Liver (tissue), 9 donors: ENCODE results near the gene SP100. TPM values are rescaled to one million over a fixed set of nuclear protein-coding genes. Genes with fewer than 3 reads are reported as not detected.

Experiments
- DNase-seq: peaks from one replicate; pipeline ENCODE4 v3.0.0-alpha.2; 2017; ENCODE audit warnings: low spot score
- H3K27ac ChIP-seq, 2 donors: one replicate each; pipeline ENCODE4 v1.7.0; 2013; ENCODE audit warnings: inconsistent platforms in 2 of 2, low read length in 2 of 2, control low read depth in 1 of 2, low read depth in 1 of 2, mild to moderate bottlenecking in 1 of 2
- H3K27me3 ChIP-seq, 4 donors: one replicate each; pipeline versions ENCODE4 v1.6.1 to v1.7.0; 2013; ENCODE audit warnings: low read length in 3 of 4, inconsistent platforms in 1 of 4, mild to moderate bottlenecking in 1 of 4, moderate library complexity in 1 of 4; ENCODE audit not compliant: control insufficient read depth in 4 of 4, insufficient read depth in 4 of 4
- H3K36me3 ChIP-seq, 4 donors: one replicate each; pipeline versions ENCODE4 v1.6.1 to v1.7.0; 2013; ENCODE audit warnings: low read length in 3 of 4, mild to moderate bottlenecking in 3 of 4, low read depth in 1 of 4, moderate library complexity in 1 of 4; ENCODE audit not compliant: control insufficient read depth in 4 of 4, insufficient read depth in 3 of 4
- H3K4me1 ChIP-seq, 4 donors: one replicate each; pipeline versions ENCODE4 v1.6.1 to v1.7.0; 2013; ENCODE audit warnings: low read length in 3 of 4, mild to moderate bottlenecking in 3 of 4, moderate library complexity in 1 of 4; ENCODE audit not compliant: control insufficient read depth in 4 of 4, insufficient read depth in 4 of 4
- H3K4me3 ChIP-seq, 3 donors: one replicate each; pipeline versions ENCODE4 v1.6.1 to v1.7.0; 2013; ENCODE audit warnings: low read length in 3 of 3, control low read depth in 1 of 3, low read depth in 1 of 3, mild to moderate bottlenecking in 1 of 3
- H3K9ac ChIP-seq, 2 donors: one replicate each; pipeline ENCODE4 v1.7.0; 2013; ENCODE audit warnings: low read length in 2 of 2, mild to moderate bottlenecking in 2 of 2, moderate library complexity in 2 of 2, control low read depth in 1 of 2, low read depth in 1 of 2
- H3K9me3 ChIP-seq, 4 donors: one replicate each; pipeline versions ENCODE4 v1.6.1 to v1.7.0; 2013; ENCODE audit warnings: low read length in 3 of 4; ENCODE audit not compliant: control insufficient read depth in 4 of 4
- EGR1 ChIP-seq, 2 donors: IDR thresholded peaks; 2 replicates each; pipeline ENCODE4 v1.6.1; 2016 to 2018; ENCODE audit warnings: antibody characterized with exemption in 2 of 2, low read depth in 2 of 2
- FOXA1 ChIP-seq: IDR thresholded peaks from 2 replicates; pipeline ENCODE4 v1.6.1; 2016; ENCODE audit warnings: antibody characterized with exemption
- FOXA2 ChIP-seq: IDR thresholded peaks from 2 replicates; pipeline ENCODE4 v1.6.1; 2016; ENCODE audit warnings: antibody characterized with exemption
- GABPA ChIP-seq, 2 donors: IDR thresholded peaks in 1 of 2; conservative IDR thresholded peaks in 1 of 2; 2 replicates each; pipeline ENCODE4 v1.6.1; 2016; ENCODE audit warnings: antibody characterized with exemption in 2 of 2, mild to moderate bottlenecking in 1 of 2, moderate library complexity in 1 of 2
- HNF4A ChIP-seq, 2 donors: conservative IDR thresholded peaks; 2 replicates each; pipeline ENCODE4 v1.6.1; 2016; ENCODE audit warnings: antibody characterized with exemption in 2 of 2, mild to moderate bottlenecking in 2 of 2
- HNF4G ChIP-seq: IDR thresholded peaks from 2 replicates; pipeline ENCODE4 v1.6.1; 2016; ENCODE audit warnings: antibody characterized with exemption
- JUND ChIP-seq, 2 donors: IDR thresholded peaks; 2 replicates each; pipeline ENCODE4 v1.6.1; 2016; ENCODE audit warnings: antibody characterized with exemption in 2 of 2
- NR2F2 ChIP-seq: IDR thresholded peaks from 2 replicates; pipeline ENCODE4 v1.6.1; 2016; ENCODE audit warnings: antibody characterized with exemption
- RAD21 ChIP-seq, 2 donors: IDR thresholded peaks; 2 replicates each; pipeline ENCODE4 v1.6.1; 2016; ENCODE audit warnings: antibody characterized with exemption in 2 of 2, mild to moderate bottlenecking in 2 of 2
- RXRA ChIP-seq, 2 donors: IDR thresholded peaks; 2 replicates each; pipeline ENCODE4 v1.6.1; 2017 to 2018; ENCODE audit warnings: antibody characterized with exemption in 2 of 2, mild to moderate bottlenecking in 1 of 2
- SP1 ChIP-seq: IDR thresholded peaks from 2 replicates; pipeline ENCODE4 v1.6.1; 2018; ENCODE audit warnings: antibody characterized with exemption, mild to moderate bottlenecking
- TAF1 ChIP-seq: conservative IDR thresholded peaks from 2 replicates; pipeline ENCODE4 v1.6.1; 2016; ENCODE audit warnings: antibody characterized with exemption, mild to moderate bottlenecking
- YY1 ChIP-seq: IDR thresholded peaks from 2 replicates; pipeline ENCODE4 v1.6.1; 2016; ENCODE audit warnings: antibody characterized with exemption, mild to moderate bottlenecking
- WGBS: extraction: QIAGEN DNeasy Blood & Tissue Kit; methylation state at CpG from one replicate; pipeline ENCODE4 v1.1.7; 2013; 5-methylcytosine and 5-hydroxymethylcytosine counted together
- polyA plus RNA-seq, 2 donors: library from polyadenylated mRNA; stranded (reverse) in 1 of 2; unstranded in 1 of 2; fragments of 200-250 nt in 1 of 2; fragments of >200 nt in 1 of 2; fragmentation: Nextera tagmentation in 1 of 2; extraction: Ambion mirVana in 1 of 2; gene quantifications; one replicate each; pipeline versions ENCODE4 v1.2.1 to v1.2.3, GENCODE V29; 2013 to 2015
- total RNA-seq, 2 donors: library from RNA; depleted of rRNA; stranded (reverse); fragments of >200 nt; gene quantifications; one replicate each; pipeline ENCODE4 v1.2.3, GENCODE V29; 2014
- TF ChIP-seq, protein P1 (sequence below): fragments of 150-350 bp; IDR thresholded peaks from 2 replicates; pipeline ENCODE4 v1.5.1; 2017; ENCODE audit warnings: improper control_type of control experiment, low read depth, low read length; ENCODE audit not compliant: missing input control
- TF ChIP-seq, protein P2 (sequence below): IDR thresholded peaks from 2 replicates; pipeline ENCODE4 v1.6.1; 2016; ENCODE audit warnings: antibody characterized with exemption, mild to moderate bottlenecking
- TF ChIP-seq, protein P3 (sequence below): IDR thresholded peaks from 2 replicates; pipeline ENCODE4 v1.6.1; 2016; ENCODE audit warnings: antibody characterized with exemption
- TF ChIP-seq, protein P4 (sequence below): IDR thresholded peaks from 2 replicates; pipeline ENCODE4 v1.6.1; 2016; ENCODE audit warnings: antibody characterized with exemption
- TF ChIP-seq, protein P5 (sequence below): IDR thresholded peaks from 2 replicates; pipeline ENCODE4 v1.6.1; 2016; ENCODE audit warnings: antibody characterized with exemption
- donor health status: healthy.
- donor health status: healthy.
- donor health status: healthy.
- donor health status: healthy.
- donor health status: healthy.

SP100 gene
- total and polyA plus RNA-seq, 4 donors, result 21.9 to 45.5 (median 33.1) TPM

DNA sequence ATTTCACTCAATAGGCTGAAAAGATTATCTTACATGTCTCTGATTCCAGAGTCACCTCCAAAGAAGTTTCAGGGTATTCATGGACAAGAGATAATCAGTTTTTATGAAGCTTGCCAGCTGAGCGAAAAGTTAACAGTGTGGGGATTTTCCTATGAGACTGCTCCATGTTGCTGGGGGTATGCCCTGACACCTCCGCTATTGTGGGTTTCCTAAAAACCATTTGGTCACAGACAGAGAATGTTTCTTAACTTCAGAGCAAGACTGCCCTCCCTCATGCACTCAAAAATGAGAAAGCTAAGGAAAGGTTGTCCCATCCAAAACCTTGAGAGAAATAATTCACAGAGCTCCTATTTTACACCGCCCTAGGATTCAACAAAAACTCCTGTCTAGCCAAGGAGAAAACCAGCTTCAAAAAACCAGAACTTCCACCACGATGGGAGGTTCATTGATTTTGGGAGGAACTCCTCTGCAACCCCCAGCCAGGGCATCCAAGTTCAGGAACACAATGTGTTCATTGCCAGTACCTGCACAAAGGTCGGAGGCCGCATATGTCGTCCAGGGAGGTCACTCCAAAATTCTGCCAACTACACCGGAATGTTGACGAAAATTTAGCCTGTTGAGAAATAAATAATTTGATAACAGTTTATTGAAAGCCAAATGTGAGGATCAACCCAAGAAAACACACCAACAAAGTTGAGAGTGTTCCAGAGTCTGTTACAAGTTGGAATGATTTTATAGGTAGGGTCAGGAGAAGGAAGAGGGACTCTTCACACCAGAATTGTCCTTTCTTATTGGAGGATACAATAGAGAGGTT, 104.3 kb downstream of the SP100 start:
- H3K9me3 ChIP-seq, result peaks cover 0 to 11% (median 6%) of the 10 kb centered on the region in 4 donors
- no peak overlapping the region for H3K4me3 ChIP-seq
- H3K4me1 ChIP-seq, result peaks cover 2 to 20% (median 7%) of the 10 kb centered on the region in 4 donors
- TF ChIP-seq YY1 (peak; percentile 81), RXRA (IDR thresholded peaks at IDR 0.05) (peak; percentile 99 to 100), HNF4A (conservative IDR thresholded peaks at IDR 0.05) (peak; percentile 93 to 94), HNF4G (peak; percentile 36), SP1 (peak; percentile 99), NR2F2 (peak; percentile 92), FOXA1 (peak; percentile 3), JUND (IDR thresholded peaks at IDR 0.05) (peak; percentile 80 to 81), GABPA (IDR thresholded peaks at IDR 0.05 in 1 of 2, conservative IDR thresholded peaks at IDR 0.05 in 1 of 2) (peak in 1 of 2 donors; percentile 54), RAD21 (IDR thresholded peaks at IDR 0.05) (peak; percentile 54 to 55), FOXA2 (peak; percentile 50), EGR1 (IDR thresholded peaks at IDR 0.05; ENCODE audit: low read depth in 2 of 2) (peak in 1 of 2 donors; percentile 60), TAF1 (no peak)
- TF ChIP-seq, protein P1, sequence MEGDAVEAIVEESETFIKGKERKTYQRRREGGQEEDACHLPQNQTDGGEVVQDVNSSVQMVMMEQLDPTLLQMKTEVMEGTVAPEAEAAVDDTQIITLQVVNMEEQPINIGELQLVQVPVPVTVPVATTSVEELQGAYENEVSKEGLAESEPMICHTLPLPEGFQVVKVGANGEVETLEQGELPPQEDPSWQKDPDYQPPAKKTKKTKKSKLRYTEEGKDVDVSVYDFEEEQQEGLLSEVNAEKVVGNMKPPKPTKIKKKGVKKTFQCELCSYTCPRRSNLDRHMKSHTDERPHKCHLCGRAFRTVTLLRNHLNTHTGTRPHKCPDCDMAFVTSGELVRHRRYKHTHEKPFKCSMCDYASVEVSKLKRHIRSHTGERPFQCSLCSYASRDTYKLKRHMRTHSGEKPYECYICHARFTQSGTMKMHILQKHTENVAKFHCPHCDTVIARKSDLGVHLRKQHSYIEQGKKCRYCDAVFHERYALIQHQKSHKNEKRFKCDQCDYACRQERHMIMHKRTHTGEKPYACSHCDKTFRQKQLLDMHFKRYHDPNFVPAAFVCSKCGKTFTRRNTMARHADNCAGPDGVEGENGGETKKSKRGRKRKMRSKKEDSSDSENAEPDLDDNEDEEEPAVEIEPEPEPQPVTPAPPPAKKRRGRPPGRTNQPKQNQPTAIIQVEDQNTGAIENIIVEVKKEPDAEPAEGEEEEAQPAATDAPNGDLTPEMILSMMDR, result no peak
- TF ChIP-seq, protein P2, sequence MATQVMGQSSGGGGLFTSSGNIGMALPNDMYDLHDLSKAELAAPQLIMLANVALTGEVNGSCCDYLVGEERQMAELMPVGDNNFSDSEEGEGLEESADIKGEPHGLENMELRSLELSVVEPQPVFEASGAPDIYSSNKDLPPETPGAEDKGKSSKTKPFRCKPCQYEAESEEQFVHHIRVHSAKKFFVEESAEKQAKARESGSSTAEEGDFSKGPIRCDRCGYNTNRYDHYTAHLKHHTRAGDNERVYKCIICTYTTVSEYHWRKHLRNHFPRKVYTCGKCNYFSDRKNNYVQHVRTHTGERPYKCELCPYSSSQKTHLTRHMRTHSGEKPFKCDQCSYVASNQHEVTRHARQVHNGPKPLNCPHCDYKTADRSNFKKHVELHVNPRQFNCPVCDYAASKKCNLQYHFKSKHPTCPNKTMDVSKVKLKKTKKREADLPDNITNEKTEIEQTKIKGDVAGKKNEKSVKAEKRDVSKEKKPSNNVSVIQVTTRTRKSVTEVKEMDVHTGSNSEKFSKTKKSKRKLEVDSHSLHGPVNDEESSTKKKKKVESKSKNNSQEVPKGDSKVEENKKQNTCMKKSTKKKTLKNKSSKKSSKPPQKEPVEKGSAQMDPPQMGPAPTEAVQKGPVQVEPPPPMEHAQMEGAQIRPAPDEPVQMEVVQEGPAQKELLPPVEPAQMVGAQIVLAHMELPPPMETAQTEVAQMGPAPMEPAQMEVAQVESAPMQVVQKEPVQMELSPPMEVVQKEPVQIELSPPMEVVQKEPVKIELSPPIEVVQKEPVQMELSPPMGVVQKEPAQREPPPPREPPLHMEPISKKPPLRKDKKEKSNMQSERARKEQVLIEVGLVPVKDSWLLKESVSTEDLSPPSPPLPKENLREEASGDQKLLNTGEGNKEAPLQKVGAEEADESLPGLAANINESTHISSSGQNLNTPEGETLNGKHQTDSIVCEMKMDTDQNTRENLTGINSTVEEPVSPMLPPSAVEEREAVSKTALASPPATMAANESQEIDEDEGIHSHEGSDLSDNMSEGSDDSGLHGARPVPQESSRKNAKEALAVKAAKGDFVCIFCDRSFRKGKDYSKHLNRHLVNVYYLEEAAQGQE, result no peak
- TF ChIP-seq, protein P3, sequence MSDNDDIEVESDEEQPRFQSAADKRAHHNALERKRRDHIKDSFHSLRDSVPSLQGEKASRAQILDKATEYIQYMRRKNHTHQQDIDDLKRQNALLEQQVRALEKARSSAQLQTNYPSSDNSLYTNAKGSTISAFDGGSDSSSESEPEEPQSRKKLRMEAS, result peak; percentile 82
- TF ChIP-seq, protein P4, sequence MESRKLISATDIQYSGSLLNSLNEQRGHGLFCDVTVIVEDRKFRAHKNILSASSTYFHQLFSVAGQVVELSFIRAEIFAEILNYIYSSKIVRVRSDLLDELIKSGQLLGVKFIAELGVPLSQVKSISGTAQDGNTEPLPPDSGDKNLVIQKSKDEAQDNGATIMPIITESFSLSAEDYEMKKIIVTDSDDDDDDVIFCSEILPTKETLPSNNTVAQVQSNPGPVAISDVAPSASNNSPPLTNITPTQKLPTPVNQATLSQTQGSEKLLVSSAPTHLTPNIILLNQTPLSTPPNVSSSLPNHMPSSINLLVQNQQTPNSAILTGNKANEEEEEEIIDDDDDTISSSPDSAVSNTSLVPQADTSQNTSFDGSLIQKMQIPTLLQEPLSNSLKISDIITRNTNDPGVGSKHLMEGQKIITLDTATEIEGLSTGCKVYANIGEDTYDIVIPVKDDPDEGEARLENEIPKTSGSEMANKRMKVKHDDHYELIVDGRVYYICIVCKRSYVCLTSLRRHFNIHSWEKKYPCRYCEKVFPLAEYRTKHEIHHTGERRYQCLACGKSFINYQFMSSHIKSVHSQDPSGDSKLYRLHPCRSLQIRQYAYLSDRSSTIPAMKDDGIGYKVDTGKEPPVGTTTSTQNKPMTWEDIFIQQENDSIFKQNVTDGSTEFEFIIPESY, result peak; percentile 87
- TF ChIP-seq, protein P5, sequence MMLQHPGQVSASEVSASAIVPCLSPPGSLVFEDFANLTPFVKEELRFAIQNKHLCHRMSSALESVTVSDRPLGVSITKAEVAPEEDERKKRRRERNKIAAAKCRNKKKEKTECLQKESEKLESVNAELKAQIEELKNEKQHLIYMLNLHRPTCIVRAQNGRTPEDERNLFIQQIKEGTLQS, result peak; percentile 80
- 40% methylated on average over 9 of the region's 9 CpGs for WGBS
- peak overlapping the region; percentile 80 to 84 for H3K27ac ChIP-seq
- no peaks in the 10 kb centered on the region for H3K36me3 ChIP-seq
- DNase-seq, result no peak
- no peaks in the 10 kb centered on the region for H3K27me3 ChIP-seq
- H3K9ac ChIP-seq, result no peak overlapping the region
